ENCODE measurements around the gene ESYT1.

The ESYT1 gene, protein sequence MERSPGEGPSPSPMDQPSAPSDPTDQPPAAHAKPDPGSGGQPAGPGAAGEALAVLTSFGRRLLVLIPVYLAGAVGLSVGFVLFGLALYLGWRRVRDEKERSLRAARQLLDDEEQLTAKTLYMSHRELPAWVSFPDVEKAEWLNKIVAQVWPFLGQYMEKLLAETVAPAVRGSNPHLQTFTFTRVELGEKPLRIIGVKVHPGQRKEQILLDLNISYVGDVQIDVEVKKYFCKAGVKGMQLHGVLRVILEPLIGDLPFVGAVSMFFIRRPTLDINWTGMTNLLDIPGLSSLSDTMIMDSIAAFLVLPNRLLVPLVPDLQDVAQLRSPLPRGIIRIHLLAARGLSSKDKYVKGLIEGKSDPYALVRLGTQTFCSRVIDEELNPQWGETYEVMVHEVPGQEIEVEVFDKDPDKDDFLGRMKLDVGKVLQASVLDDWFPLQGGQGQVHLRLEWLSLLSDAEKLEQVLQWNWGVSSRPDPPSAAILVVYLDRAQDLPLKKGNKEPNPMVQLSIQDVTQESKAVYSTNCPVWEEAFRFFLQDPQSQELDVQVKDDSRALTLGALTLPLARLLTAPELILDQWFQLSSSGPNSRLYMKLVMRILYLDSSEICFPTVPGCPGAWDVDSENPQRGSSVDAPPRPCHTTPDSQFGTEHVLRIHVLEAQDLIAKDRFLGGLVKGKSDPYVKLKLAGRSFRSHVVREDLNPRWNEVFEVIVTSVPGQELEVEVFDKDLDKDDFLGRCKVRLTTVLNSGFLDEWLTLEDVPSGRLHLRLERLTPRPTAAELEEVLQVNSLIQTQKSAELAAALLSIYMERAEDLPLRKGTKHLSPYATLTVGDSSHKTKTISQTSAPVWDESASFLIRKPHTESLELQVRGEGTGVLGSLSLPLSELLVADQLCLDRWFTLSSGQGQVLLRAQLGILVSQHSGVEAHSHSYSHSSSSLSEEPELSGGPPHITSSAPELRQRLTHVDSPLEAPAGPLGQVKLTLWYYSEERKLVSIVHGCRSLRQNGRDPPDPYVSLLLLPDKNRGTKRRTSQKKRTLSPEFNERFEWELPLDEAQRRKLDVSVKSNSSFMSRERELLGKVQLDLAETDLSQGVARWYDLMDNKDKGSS

DNA sequence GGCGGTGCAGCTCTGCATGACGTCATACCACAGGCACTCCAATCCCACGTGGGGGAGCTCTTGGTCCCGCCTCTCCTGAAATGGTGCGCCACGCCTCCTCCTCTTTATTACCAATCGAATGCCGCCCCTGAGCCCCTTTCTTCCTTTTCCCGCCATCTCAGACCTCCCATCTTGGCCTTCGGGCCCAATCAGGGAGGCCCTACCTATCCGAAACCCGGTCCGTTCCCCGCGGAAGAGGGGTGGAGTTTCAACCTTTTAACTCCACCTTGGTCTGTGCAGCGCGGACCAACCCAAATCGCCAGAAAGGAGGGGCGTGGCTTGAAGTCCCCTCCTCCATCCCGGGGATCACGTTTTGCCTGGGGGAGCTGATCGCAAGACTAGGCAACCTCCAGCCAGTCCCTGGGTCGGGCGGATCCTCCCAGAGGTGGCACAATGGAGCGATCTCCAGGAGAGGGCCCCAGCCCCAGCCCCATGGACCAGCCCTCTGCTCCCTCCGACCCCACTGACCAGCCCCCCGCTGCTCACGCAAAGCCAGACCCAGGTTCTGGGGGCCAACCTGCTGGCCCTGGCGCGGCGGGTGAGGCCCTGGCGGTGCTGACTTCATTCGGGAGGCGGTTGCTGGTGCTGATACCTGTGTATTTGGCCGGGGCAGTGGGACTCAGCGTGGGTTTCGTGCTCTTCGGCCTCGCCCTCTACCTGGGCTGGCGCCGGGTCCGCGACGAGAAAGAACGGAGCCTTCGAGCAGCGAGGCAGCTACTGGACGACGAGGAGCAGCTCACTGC is at the start of gene ESYT1:
ESYT1 (plus strand) TSS at position 380 of the 782 bp plus-strand sequence; CDS start at position 433, 53 bp downstream.
- DNase-seq (ENCODE audit: low spot score), result peak; percentile 100

DNA sequence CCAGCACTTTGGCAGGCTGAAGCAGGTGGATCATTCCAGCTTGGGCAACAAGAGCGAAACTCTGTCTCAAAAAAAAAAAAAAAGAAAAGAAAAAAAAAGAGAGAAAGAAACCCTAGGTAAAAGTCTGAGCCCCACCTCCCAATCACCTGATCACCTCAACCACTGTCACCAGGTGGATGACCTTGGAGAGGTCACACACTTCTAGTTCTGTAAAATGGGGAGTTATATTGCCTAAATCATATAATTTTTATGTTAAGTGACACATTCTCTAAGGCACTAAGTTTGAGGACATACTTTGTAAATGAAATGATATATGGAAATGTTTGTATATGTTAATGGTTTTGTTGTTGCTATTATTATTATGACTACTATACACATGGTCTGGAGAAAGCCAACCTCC is 49.6 kb upstream of the ESYT1 start:
- DNase-seq (ENCODE audit: low spot score), result no peak

DNA sequence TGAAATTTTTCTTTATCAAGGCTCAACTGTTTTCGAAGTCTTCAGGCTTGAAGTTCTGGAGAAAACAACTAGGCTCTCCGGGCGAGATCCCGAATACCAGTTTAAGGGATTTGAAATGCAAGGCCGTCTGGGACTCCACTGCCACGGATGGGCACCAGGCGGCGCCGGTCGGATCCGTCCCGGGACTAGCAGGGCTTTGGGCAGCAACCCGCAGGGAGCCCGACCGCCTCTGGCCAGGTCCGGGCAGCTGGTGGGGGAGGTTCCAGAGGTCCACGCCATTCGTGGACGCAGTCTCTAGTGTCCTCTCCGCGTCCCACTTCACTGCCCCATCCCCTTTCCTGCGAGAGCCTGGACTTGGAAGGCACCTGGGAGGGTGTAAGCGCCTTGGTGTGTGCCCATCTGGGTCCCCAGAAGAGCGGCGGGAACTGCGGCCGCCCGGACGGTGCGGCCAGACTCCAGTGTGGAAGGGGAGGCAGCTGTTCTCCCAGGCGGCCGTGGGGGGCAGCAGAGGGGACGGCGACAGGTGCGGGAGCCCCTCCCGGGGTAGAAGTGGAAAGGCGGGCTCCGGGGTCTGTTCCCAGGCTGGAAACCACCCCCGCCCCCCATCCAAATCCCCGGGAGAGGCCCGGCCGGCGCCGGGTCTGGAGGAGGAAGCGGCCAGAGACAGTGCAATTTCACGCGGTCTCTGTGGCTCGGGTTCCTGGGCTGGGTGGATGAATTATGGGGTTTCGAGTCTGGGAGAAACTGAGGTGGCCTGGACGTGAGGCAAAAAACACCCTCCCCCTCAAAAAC is 48.9 kb upstream of the ESYT1 start:
- peak; percentile 89 for DNase-seq (ENCODE audit: low spot score)

DNA sequence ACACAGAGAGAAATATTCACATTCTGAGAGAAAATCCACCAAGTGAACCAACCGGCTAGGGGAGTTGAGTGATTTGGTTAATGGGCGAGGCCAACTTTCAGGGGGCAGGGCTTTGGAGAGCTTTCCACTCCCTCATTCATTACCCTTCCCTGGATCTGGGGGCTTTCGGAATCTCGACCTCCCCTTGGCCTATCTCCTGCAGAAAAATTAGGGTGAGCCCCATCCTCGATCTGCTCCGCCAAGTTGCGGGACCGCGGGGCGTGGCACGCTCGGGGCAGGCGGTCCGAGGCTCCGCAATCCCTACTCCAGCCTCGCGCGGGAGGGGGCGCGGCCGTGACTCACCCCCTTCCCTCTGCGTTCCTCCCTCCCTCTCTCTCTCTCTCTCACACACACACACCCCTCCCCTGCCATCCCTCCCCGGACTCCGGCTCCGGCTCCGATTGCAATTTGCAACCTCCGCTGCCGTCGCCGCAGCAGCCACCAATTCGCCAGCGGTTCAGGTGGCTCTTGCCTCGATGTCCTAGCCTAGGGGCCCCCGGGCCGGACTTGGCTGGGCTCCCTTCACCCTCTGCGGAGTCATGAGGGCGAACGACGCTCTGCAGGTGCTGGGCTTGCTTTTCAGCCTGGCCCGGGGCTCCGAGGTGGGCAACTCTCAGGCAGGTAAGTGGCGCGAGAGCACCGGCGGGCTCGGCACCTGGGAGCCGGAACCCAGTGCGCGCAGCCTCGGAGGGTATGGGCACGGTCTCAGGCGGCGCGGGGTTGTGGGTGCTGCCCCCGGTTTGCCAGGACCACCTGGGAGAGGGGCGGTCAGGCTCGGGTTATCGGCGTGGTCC is 48.1 kb upstream of the ESYT1 start, which contains the start of gene ERBB3:
ERBB3 (plus strand) TSS at position 443 of the 833 bp plus-strand sequence; CDS start at position 579, 136 bp downstream.
- peak; percentile 89 for DNase-seq (ENCODE audit: low spot score)

DNA sequence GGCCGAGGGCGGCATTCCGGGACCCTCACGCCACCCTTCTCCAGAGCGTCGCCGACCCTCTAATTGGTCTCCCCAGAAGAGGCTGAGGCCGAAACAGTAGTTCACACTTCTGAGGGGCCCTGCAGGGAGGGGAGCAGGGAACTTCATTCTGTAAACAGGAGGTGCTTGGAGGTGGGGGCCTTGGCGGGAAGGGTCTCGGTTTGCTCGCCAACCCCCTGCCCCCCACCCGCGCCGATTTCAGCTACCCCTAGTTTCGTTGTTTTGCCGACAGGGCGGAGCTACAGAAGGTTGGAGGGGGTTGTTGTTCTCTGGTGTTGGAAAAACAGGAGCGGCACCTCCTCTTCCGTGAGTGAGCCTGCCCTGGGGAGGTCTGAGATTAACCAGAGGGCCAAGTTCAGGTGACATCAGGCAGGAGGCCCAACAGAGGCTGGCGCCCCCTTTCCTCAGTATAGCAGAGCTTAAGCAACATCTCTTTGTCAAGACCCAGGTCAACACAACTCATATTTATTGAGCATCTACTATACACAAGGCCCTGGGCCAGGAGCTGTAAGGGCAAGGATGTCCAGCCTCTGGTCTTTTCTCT is 47.4 kb upstream of the ESYT1 start:
- peak; percentile 66 for DNase-seq (ENCODE audit: low spot score)

DNA sequence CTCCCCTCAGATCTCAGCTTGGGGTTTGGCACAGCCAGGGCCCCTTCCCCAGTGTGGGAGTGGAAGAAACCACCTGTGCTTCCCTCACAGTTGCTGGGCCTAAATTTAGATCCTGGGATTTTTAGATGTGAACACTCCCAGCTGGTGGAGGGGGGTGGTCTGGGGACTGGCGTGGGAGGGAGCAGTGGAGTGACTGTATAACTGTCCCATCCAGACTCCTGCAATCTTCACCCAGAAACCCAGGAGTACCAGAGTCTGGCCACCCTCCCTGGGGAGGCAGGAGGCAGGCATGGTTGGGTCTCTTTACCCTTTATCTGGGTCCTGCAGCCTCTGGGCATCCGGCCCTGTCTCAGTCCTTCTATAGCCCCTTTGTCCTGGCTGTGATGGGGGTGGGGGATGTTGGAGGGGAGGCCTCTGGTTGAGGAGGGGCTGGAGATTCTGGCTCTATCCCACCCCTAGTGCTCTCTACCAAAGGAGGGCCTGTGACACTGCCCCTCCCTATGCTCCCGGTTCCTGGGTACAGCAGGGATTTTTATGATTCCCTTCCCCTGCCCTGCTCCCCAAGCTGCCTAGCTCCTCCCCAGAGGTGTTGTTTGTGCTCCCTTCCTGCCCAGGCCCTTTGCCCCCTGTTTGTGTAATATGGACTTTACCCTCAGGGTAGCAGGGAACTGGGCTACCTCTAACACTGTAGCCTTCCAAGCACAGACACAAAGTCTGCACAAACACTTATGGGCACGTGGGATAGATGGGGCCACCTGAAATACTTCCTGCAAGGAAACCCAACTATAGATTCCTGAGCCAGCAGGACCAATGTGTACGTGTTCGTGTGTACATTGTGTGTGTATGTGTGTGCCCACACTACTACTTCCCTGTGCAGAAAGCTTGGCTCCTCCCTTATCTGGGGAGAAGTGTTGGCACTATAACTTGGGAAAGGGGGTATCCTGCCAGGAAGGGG is 46.4 kb upstream of the ESYT1 start:
- DNase-seq (ENCODE audit: low spot score), result peak; percentile 44

DNA sequence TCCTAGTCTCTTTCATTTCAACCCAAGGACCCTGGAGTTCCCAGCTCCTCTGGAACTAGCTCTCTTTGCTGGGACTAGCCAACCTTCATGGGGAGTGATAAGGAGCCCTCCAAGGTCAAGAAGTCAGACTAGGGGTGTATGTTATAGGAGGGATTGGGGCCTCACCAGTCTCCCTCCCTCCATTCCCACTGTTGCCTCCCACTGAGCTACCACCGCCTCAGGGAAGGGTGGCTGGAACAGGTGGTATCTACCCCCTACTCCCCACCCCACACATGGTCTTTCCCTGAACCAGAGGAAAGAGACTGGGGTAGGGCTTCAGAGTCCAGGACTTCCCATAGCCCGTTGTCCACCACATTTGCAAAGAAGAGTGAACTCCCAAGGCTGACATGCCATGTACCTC is 45.7 kb upstream of the ESYT1 start:
- no peak for DNase-seq (ENCODE audit: low spot score)

DNA sequence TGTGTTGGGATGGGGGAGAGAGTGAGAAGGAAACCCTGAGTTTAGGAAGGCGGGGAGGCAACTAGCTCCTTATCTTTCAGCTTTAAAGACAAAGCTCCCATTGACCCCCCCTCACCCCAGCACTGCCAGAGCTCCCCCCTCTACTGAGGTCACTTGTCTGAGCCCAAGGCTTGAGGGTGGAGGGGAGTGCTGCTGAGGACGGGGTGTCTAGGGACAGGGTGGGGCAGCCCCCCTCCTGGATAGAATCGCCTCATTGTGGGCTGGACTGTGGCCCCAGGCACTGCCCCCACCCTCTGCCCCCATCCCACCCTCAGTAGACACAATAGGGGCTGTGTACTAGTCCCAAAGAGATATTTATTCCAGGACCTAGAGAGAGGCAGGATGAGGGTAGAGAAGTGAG is 45.1 kb upstream of the ESYT1 start:
- no peak for DNase-seq (ENCODE audit: low spot score)

DNA sequence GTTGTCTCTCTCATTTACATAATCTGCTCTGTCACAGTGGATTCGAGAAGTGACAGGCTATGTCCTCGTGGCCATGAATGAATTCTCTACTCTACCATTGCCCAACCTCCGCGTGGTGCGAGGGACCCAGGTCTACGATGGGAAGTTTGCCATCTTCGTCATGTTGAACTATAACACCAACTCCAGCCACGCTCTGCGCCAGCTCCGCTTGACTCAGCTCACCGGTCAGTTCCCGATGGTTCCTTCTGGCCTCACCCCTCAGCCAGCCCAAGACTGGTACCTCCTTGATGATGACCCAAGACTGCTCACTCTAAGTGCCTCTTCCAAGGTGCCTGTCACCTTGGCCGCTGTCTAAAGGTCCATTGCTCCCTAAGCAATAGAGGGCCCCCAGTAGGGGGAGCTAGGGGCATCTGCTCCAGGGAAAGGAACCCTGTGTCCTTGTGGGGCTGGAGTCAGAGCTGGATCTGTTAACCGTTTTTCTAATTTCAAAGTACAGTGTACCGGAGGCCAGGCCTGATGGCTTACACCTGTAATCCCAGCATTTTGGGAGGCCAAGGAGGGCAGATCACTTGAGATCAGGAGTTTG is 43.0 kb upstream of the ESYT1 start:
- DNase-seq (ENCODE audit: low spot score), result no peak

DNA sequence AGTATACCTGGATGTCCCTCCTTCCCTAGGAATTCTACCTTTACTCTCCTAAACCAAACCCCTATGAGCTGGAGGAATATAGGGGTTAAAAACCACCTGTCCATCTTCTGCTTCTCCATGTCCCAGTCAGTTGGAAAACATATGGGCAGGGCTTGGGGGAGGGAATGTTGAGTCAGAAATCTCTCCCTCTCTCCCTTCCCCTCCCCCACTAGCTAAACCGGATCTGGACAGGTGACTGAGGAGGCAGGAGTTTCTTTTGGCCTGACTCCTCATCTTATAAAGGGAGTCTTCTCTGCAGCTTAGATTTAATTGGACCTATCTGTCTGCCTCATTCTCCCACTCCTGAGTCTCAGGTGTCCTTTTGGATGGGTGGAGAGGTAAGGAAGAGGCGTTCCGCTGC is 42.0 kb upstream of the ESYT1 start:
- DNase-seq (ENCODE audit: low spot score), result no peak

DNA sequence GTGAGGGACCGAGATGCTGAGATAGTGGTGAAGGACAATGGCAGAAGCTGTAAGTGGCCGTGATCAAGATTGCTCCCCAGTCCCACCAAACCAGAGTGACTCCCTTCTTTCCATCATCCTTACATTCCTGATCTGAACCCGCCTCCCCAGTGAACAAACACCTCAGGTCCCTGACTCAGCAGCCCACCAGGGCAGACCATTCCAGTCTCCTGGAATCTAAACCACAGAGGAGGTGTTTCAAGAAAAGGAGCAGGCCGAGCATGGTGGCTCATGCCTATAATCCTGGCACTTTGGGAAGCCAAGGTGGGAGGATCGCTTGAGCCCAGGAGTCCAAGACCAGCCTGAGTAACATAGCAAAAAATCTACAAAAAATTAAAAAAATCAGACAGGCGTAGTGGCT is 41.5 kb upstream of the ESYT1 start:
- DNase-seq (ENCODE audit: low spot score), result no peak

DNA sequence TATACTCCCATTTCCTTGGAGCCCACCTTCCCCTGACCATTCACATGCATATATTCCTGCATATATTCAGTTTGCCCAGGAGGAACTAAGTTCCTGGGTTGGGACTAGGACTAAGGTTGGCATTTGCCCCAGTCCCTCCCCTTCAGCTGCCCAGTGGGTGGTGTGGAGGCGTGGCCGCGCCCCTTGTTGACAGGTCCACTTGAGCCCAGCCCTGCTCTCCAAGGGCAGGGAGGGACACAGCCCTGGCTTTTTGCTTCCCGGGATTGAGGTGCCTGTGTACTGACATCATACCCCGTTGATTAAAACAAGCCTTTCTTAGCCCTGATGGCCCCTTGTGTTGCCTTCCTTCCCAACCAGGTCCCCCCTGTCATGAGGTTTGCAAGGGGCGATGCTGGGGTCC is 40.8 kb upstream of the ESYT1 start:
- DNase-seq (ENCODE audit: low spot score), result no peak

DNA sequence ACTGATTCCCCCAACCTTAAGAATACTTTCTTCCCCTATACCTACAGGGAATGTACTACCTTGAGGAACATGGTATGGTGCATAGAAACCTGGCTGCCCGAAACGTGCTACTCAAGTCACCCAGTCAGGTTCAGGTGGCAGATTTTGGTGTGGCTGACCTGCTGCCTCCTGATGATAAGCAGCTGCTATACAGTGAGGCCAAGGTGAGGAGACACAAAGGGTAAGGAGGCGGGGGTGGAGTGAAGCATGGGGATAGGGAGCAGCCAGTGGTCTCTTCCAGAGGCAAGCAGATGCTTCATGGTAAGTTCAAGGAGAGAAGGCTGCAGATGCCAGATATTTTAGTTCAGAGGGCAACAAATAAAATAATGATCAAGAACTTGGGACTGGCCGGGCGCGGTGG is 30.3 kb upstream of the ESYT1 start:
- DNase-seq (ENCODE audit: low spot score), result no peak

DNA sequence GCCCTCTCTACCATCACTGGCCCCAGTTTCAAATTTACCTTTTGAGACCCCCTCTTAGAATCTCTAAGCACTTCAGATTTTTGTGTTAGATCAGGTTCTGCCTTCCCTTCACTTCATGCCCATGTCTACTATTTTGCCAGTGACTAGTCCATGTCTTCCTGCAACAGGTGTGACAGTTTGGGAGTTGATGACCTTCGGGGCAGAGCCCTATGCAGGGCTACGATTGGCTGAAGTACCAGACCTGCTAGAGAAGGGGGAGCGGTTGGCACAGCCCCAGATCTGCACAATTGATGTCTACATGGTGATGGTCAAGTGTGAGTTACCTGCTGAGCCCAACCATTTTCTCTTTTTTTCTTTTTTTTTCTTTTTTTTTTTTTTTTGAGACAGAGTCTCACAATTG is 29.5 kb upstream of the ESYT1 start:
- DNase-seq (ENCODE audit: low spot score), result no peak

DNA sequence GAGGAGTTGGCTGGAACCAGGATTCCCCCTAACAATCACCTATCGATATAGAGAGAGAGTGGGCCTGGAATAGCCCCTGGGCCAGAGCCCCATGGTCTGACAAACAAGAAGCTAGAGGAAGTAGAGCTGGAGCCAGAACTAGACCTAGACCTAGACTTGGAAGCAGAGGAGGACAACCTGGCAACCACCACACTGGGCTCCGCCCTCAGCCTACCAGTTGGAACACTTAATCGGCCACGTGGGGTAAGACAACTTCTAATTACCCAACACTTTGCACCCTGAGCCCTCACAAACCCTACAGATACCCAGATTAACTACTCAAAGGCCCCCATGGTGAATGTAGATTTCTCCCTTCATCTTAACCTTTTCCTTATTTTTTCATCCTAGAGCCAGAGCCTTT is 28.3 kb upstream of the ESYT1 start:
- no peak for DNase-seq (ENCODE audit: low spot score)

DNA sequence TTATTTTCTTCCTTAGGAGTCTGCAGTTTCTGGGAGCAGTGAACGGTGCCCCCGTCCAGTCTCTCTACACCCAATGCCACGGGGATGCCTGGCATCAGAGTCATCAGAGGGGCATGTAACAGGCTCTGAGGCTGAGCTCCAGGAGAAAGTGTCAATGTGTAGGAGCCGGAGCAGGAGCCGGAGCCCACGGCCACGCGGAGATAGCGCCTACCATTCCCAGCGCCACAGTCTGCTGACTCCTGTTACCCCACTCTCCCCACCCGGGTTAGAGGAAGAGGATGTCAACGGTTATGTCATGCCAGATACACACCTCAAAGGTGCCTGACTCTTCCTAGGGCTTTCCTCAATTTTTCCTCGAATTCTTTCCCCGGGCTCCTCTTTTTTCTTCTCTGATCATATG is 27.0 kb upstream of the ESYT1 start:
- DNase-seq (ENCODE audit: low spot score), result no peak

DNA sequence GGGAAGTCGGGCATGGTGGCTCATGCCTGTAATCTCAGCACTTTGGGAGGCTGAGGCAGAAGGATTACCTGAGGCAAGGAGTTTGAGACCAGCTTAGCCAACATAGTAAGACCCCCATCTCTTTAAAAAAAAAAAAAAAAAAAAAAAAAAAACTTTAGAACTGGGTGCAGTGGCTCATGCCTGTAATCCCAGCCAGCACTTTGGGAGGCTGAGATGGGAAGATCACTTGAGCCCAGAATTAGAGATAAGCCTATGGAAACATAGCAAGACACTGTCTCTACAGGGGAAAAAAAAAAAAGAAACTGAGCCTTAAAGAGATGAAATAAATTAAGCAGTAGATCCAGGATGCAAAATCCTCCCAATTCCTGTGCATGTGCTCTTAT is 25.4 kb upstream of the ESYT1 start:
- no peak for DNase-seq (ENCODE audit: low spot score)

DNA sequence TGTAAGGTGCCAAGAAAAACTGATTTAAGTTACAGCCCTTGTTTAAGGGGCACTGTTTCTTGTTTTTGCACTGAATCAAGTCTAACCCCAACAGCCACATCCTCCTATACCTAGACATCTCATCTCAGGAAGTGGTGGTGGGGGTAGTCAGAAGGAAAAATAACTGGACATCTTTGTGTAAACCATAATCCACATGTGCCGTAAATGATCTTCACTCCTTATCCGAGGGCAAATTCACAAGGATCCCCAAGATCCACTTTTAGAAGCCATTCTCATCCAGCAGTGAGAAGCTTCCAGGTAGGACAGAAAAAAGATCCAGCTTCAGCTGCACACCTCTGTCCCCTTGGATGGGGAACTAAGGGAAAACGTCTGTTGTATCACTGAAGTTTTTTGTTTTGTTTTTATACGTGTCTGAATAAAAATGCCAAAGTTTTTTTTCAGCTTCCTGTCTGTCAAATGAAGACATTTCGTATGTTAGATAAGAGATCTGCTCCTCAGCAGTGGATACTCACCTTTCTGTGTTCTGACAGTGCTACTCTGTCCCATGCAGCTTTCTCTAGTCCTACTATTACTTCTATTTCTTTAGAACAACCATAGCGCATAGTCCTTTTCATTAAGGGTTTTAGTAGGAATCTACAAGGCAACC is 24.9 kb upstream of the ESYT1 start:
- no peak for DNase-seq (ENCODE audit: low spot score)

All from SW480 (cell line).